ENCODE measurements around the gene TARS1. TPM values are rescaled to one million over a fixed set of nuclear protein-coding genes. Genes with fewer than 3 reads are reported as not detected.

The TARS1 gene
- total and polyA plus RNA-seq, 2 of the 4 experiments (the other 2 are of a cell fraction) = 90.8 to 175 TPM

- no peak overlapping the region for H3K18ac ChIP-seq (ENCODE audit: low read depth, low read length)
- peak; percentile 73 for DNase-seq
- H3K9ac ChIP-seq (ENCODE audit: low read depth, low read length) = no peak overlapping the region; the same call in 1 of the 2 replicates
- 0 out of 4 replicates have a peak overlapping the region, but pooled peaks of 1 of the 2 experiments have one; percentile 18 for H4K8ac ChIP-seq (ENCODE audit: low read depth in 2 of 2, low read length in 2 of 2)
- H4K91ac ChIP-seq (ENCODE audit: insufficient read depth, low read depth, low read length) = no peak overlapping the region
- H3K9me1 ChIP-seq (ENCODE audit: insufficient read depth, low read length) = no peaks in the 10 kb centered on the region
- H3K4me1 ChIP-seq (ENCODE audit: control insufficient read depth, insufficient read depth, low read length) = no peaks in the 10 kb centered on the region; the same call in 1 of the 2 replicates
- H4K20me1 ChIP-seq (ENCODE audit: insufficient read depth, low read length) = no peaks in the 10 kb centered on the region
- no peak overlapping the region for H3K4me3 ChIP-seq (ENCODE audit: insufficient read depth, low read depth, low read length)
- peak; percentile 79 for ATAC-seq (ENCODE audit: low read depth)
- no peak overlapping the region for H3K27ac ChIP-seq (ENCODE audit: insufficient read depth, low read length)
- H3K79me1 ChIP-seq (ENCODE audit: low read depth in 1 of 2, low read length in 2 of 2) = no peaks in the 10 kb centered on the region
- H3K56ac ChIP-seq (ENCODE audit: extremely low read depth, insufficient read depth, low read length) = no peak overlapping the region
- H4K5ac ChIP-seq (ENCODE audit: low read depth, low read length) = no peak overlapping the region
- H3K9me3 ChIP-seq (ENCODE audit: control insufficient read depth, insufficient read depth, low read length) = no peaks in the 10 kb centered on the region
- dilution Hi-C loops (cut with HindIII; ENCODE audit: low sequenced_read_pairs, unreplicated experiment) (no loop called here), in situ Hi-C loops (cut with MboI; ENCODE audit: low sequenced_read_pairs) (loop anchor here (10.0 to 25.0 kb wide), 3 partner anchors 236 to 938 kb away; no protein-coding TSS in a partner anchor), intact Hi-C loops (cut with micrococcal nuclease) (loop anchor here (1.0 to 10.0 kb wide), 7 partner anchors 242 to 1191 kb away; partner anchors contain the start of genes NPR3 and SUB1)
- WGBS, 2 experiments (ENCODE audit: extremely low coverage in 2 of 2, insufficient read length in 1 of 2) = no CpG with 5 or more reads among the region's 3 CpGs
- H3K4me2 ChIP-seq (ENCODE audit: low read depth, low read length) = no peak overlapping the region
- no peaks in the 10 kb centered on the region for H3K27me3 ChIP-seq (ENCODE audit: control insufficient read depth, insufficient read depth, low read length)
- H2BK20ac ChIP-seq (ENCODE audit: low read depth, low read length) = 0 out of 2 replicates have a peak overlapping the region, but pooled peaks have one; percentile 14
- no TSS peak for BruUV-seq (replicated peaks)
- H3K23ac ChIP-seq (ENCODE audit: low read depth, low read length) = no peak overlapping the region
- no peak overlapping the region for H2AK9ac ChIP-seq (replicated peaks; ENCODE audit: low read depth, low read length, poor library complexity)
- H2BK15ac ChIP-seq (ENCODE audit: low read depth, low read length) = no peak overlapping the region
- POLR2A ChIA-PET (ENCODE audit: unreplicated experiment) = no interaction called here
- H2AFZ ChIP-seq (replicated peaks; ENCODE audit: low read length, poor library complexity) = no peak overlapping the region
- H2BK120ac ChIP-seq (ENCODE audit: low read depth, low read length) = no peak overlapping the region; the same call in 1 of the 2 replicates
- peak overlapping the region; percentile 13 for H2BK5ac ChIP-seq (ENCODE audit: low read depth, low read length, poor library complexity, severe bottlenecking)
- no peak overlapping the region for H2AK5ac ChIP-seq (ENCODE audit: low read depth, low read length)
- 0 out of 2 replicates have a peak overlapping the region, but pooled peaks have one; percentile 41 for H3K4ac ChIP-seq (ENCODE audit: low read depth, low read length)
- H3K14ac ChIP-seq (replicated peaks; ENCODE audit: low read depth, low read length) = no peak overlapping the region
- CTCF ChIA-PET = interaction anchor here (0.6 to 1.6 kb wide), 6 partner anchors 150 to 733 kb away, joined by 3 to 4 read pairs (median 3); no protein-coding TSS in a partner anchor
- no peaks in the 10 kb centered on the region for H3K36me3 ChIP-seq (ENCODE audit: control insufficient read depth, insufficient read depth, low read length)
- TF ChIP-seq CEBPB (IDR thresholded peaks at IDR 0.05; ENCODE audit: low read depth, low read length) = no peak
- no peak for TF ChIP-seq MAZ (IDR thresholded peaks at IDR 0.05; ENCODE audit: borderline replicate concordance, low read depth, low read length)
- no peak for TF ChIP-seq CHD1 (IDR thresholded peaks at IDR 0.05; ENCODE audit: low read depth, low read length)
- no peak for TF ChIP-seq USF2 (IDR thresholded peaks at IDR 0.05; ENCODE audit: low read depth, low read length)
- TF ChIP-seq SMC3 (IDR thresholded peaks at IDR 0.05; ENCODE audit: low read depth, low read length) = peak; percentile 69
- TF ChIP-seq RCOR1 (IDR thresholded peaks at IDR 0.05; ENCODE audit: insufficient replicate concordance, low read length) = no peak
- TF ChIP-seq NFE2L2 (IDR thresholded peaks at IDR 0.05; ENCODE audit: low read depth, low read length) = no peak
- TF ChIP-seq MXI1 (IDR thresholded peaks at IDR 0.05; ENCODE audit: borderline replicate concordance, low read depth, low read length) = no peak
- TF ChIP-seq CTCF (conservative IDR thresholded peaks at IDR 0.05; ENCODE audit: low read depth, low read length) = peak; percentile 66
- peak; percentile 71 for TF ChIP-seq RAD21 (IDR thresholded peaks at IDR 0.05; ENCODE audit: low read length)
- TF ChIP-seq ELK1 (IDR thresholded peaks at IDR 0.05; ENCODE audit: borderline replicate concordance, low read depth, low read length) = no peak
- TF ChIP-seq FOS (IDR thresholded peaks at IDR 0.05; ENCODE audit: low read depth, low read length) = no peak
- no peak for TF ChIP-seq BHLHE40 (IDR thresholded peaks at IDR 0.05; ENCODE audit: low read depth, low read length)
- TF ChIP-seq MAFK (IDR thresholded peaks at IDR 0.05; ENCODE audit: low read depth, low read length) = no peak
- TF ChIP-seq POLR2A (IDR thresholded peaks at IDR 0.05; ENCODE audit: low read depth, low read length) = no peak
Measured at GRCh38 chr5:33423018-33423630, 17.6 kb upstream of the TARS1 start.

All from IMR-90 (cell line).